K562 (cell line): ENCODE measurements around the gene MRPL4. TPM values are rescaled to one million over a fixed set of nuclear protein-coding genes. Genes with fewer than 3 reads are reported as not detected.
A peak's percentile ranks its signal among the peaks of the same experiment; 100 is the strongest.

ENCODE experiments used
- ARHGAP35 ChIP-seq: fragments of 450-650 bp; IDR thresholded peaks from 2 replicates; pipeline ENCODE4 v1.6.1; 2018; ENCODE audit not compliant: partially characterized antibody
- ARID1B ChIP-seq: fragments of 450-650 bp; IDR thresholded peaks from 2 replicates; pipeline ENCODE4 v1.6.1; 2016; ENCODE audit warnings: antibody characterized with exemption, mild to moderate bottlenecking, inconsistent platforms
- CTCFL ChIP-seq: IDR thresholded peaks from 2 replicates; pipeline ENCODE4 v1.6.1; 2011; ENCODE audit warnings: borderline replicate concordance, low read depth, mild to moderate bottlenecking, moderate library complexity, low read length; ENCODE audit not compliant: insufficient read depth, poor library complexity, severe bottlenecking
- GABPB1 ChIP-seq: sonication (generic); formaldehyde crosslinking; IDR thresholded peaks from 2 replicates; pipeline ENCODE4 v1.8.0; 2022; ENCODE audit warnings: mild to moderate bottlenecking, missing genetic modification reagents
- HDGF ChIP-seq: fragments of 450-650 bp; IDR thresholded peaks from 2 replicates; pipeline ENCODE4 v1.6.1; 2016
- JUND ChIP-seq, 2 experiments: IDR thresholded peaks; 2 replicates in 1 of 2; 3 replicates in 1 of 2; pipeline ENCODE4 v1.6.1; 2011; ENCODE audit warnings: borderline replicate concordance in 2 of 2, low read depth in 2 of 2, low read length in 2 of 2, improper control_type of control experiment in 1 of 2, missing biosample characterization in 1 of 2, missing genetic modification characterization in 1 of 2, missing genetic modification reagents in 1 of 2
- LCOR ChIP-seq: sonication (generic); formaldehyde crosslinking; IDR thresholded peaks from 2 replicates; pipeline ENCODE4 v1.8.0; 2022; ENCODE audit warnings: mild to moderate bottlenecking, missing genetic modification reagents
- MED1 ChIP-seq: sonication (generic); formaldehyde crosslinking; IDR thresholded peaks from 2 replicates; pipeline ENCODE4 v1.8.1; 2023; ENCODE audit warnings: missing genetic modification reagents, borderline replicate concordance
- MYBL2 ChIP-seq, 2 experiments: fragments of 450-650 bp in 1 of 2; sonication (generic) in 1 of 2; formaldehyde crosslinking in 1 of 2; IDR thresholded peaks; 2 replicates each; pipeline versions ENCODE4 v1.6.1 to v1.8.1; 2017 to 2022; ENCODE audit warnings: borderline replicate concordance in 1 of 2, inconsistent platforms in 1 of 2, low read depth in 1 of 2, mild to moderate bottlenecking in 1 of 2, missing genetic modification reagents in 1 of 2, moderate library complexity in 1 of 2
- SMAD4 ChIP-seq: fragments of 250-450 bp; sonication (Bioruptor Pico); conservative IDR thresholded peaks from 2 replicates; pipeline ENCODE4 v1.8.0; 2021; ENCODE audit warnings: inconsistent platforms, mild to moderate bottlenecking, moderate library complexity
- TEAD4 ChIP-seq, 2 experiments: sonication (generic) in 1 of 2; formaldehyde crosslinking in 1 of 2; IDR thresholded peaks; 2 replicates each; pipeline versions ENCODE4 v1.6.1 to v1.8.0; 2012 to 2022; ENCODE audit warnings: borderline replicate concordance in 1 of 2, inconsistent platforms in 1 of 2, low read length in 1 of 2, mild to moderate bottlenecking in 1 of 2, missing genetic modification reagents in 1 of 2
- ZKSCAN8 ChIP-seq: fragments of 200-800 bp; sonication (Bioruptor generic); IDR thresholded peaks from 2 replicates; pipeline ENCODE4 v1.6.1; 2016; ENCODE audit warnings: missing genetic modification characterization, missing compliant biosample characterization
- ZNF384 ChIP-seq: IDR thresholded peaks from 2 replicates; pipeline ENCODE4 v1.6.1; 2012; ENCODE audit warnings: low read depth, low read length, improper control_type of control experiment
- ZNF764 ChIP-seq: fragments of 250-450 bp; sonication (Bioruptor Pico); IDR thresholded peaks from 2 replicates; pipeline ENCODE4 v1.4.0; 2020; ENCODE audit warnings: low read depth, mild to moderate bottlenecking, moderate library complexity
- polyA plus RNA-seq, 8 experiments: library from polyadenylated mRNA; depleted of rRNA in 4 of 8; stranded (reverse) in 5 of 8; unstranded in 3 of 8; fragments of >200 nt; fragmentation: Nextera tagmentation in 2 of 8; fragmentation: Illumina TruSeq in 1 of 8; extraction: Ambion mirVana in 2 of 8; extraction: Trizol in 1 of 8; gene quantifications; 2 replicates each; pipeline versions ENCODE4 v1.2.1 to v1.2.3, GENCODE V29; 2011 to 2014; ENCODE audit warnings: inconsistent platforms in 1 of 8, missing spikeins in 1 of 8
- total RNA-seq, 7 experiments: library from RNA; depleted of rRNA in 6 of 7; stranded (reverse); fragments of >200 nt in 6 of 7; fragmentation: Illumina TruSeq in 2 of 7; extraction: Trizol in 2 of 7; gene quantifications; 2 replicates each; pipeline versions ENCODE4 v1.2.1 to v1.2.3, GENCODE V29; 2011 to 2021; ENCODE audit warnings: low replicate concordance in 1 of 7
- TF ChIP-seq, protein P1 (sequence below), 2 experiments: fragments of 450-650 bp; IDR thresholded peaks; 2 replicates each; pipeline ENCODE4 v1.6.1; 2016
- TF ChIP-seq, protein P2 (sequence below): sonication (generic); formaldehyde crosslinking; IDR thresholded peaks from 2 replicates; pipeline ENCODE4 v1.9.0; 2022; ENCODE audit warnings: mild to moderate bottlenecking, missing genetic modification reagents
- TF ChIP-seq, protein P3 (sequence below), 2 experiments: IDR thresholded peaks; 2 replicates each; pipeline ENCODE4 v1.6.1; 2012; ENCODE audit warnings: improper control_type of control experiment in 2 of 2, low read depth in 2 of 2, low read length in 2 of 2, borderline replicate concordance in 1 of 2

The MRPL4 gene
- total and polyA plus RNA-seq, 9 of the 15 experiments (the other 6 are each of a cell fraction or from before 2014, with no cell fraction given), result 1.4 to 239 (median 64.9) TPM

DNA sequence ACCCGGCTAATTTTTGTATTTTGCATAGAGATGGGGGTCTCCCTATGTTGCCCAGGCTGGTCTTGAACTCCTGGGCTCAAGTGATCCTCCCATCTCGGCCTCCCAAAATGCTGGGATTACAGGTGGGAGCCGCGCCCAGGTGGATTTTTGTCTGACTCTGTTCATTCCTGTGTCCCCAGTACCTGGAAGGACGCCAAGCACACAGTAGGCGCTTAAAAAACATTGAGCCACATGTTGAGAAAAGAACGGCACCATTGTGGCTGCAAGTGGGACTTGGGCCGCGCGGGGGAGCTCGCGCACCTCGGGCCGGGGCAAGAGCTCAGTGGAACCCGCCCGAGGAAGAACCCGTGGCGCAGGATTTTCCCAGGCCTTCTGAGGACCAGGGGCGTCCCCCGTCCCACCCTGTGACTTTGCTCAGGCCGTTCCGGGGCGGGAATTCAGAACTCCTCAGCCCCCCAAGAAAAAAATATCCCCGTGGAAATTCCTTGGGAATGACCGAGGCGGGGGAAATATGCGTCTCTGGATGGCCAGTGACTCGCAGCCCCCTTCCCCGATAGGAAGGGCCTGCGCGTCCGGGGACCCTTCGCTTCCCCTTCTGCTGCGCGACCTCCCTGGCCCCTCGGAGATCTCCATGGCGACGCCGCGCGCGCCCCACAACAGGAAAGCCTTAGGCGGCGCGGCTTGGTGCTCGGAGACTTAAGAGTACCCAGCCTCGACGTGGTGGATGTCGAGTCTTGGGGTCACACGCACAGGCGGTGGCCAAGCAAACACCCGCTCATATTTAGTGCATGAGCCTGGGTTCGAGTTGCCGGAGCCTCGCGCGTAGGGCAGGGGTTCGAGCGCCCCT lies 17.5 kb downstream of the MRPL4 start (continued):
- 0 out of 2 replicates have a peak, but pooled peaks have one; percentile 59 for TF ChIP-seq LCOR
- TF ChIP-seq ARHGAP35, result no peak
- peak; percentile 95 for TF ChIP-seq ZKSCAN8 (CRISPR knock-in tag)
- TF ChIP-seq, protein P1, sequence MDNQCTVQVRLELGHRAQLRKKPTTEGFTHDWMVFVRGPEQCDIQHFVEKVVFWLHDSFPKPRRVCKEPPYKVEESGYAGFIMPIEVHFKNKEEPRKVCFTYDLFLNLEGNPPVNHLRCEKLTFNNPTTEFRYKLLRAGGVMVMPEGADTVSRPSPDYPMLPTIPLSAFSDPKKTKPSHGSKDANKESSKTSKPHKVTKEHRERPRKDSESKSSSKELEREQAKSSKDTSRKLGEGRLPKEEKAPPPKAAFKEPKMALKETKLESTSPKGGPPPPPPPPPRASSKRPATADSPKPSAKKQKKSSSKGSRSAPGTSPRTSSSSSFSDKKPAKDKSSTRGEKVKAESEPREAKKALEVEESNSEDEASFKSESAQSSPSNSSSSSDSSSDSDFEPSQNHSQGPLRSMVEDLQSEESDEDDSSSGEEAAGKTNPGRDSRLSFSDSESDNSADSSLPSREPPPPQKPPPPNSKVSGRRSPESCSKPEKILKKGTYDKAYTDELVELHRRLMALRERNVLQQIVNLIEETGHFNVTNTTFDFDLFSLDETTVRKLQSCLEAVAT (IDR thresholded peaks at IDR 0.05), result no peak; a peak in 1 of 4 replicates
- TF ChIP-seq TEAD4 (IDR thresholded peaks at IDR 0.05; ENCODE audit: low read length), result no peak
- no peak for TF ChIP-seq TEAD4 (CRISPR knock-in tag; IDR thresholded peaks at IDR 0.05; ENCODE audit: borderline replicate concordance)
- no peak; the same call in 1 of the 2 replicates for TF ChIP-seq JUND (IDR thresholded peaks at IDR 0.05; ENCODE audit: borderline replicate concordance, low read depth, low read length)
- TF ChIP-seq JUND (tag; IDR thresholded peaks at IDR 0.05; ENCODE audit: borderline replicate concordance, low read depth, low read length), result peak; percentile 32; the same call in 1 of the 3 replicates
- no peak for TF ChIP-seq SMAD4
- no peak for TF ChIP-seq CTCFL
- TF ChIP-seq, protein P2, sequence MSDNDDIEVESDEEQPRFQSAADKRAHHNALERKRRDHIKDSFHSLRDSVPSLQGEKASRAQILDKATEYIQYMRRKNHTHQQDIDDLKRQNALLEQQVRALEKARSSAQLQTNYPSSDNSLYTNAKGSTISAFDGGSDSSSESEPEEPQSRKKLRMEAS (CRISPR knock-in tag), result peak; percentile 65
- TF ChIP-seq ZNF384, result peak; percentile 37; the same call in 1 of the 2 replicates
- TF ChIP-seq ARID1B, result no peak; the same call in 1 of the 2 replicates
- no peak for TF ChIP-seq ZNF764 (CRISPR knock-in tag)
- TF ChIP-seq HDGF, result 0 out of 2 replicates have a peak, but pooled peaks have one; percentile 49
- no peak for TF ChIP-seq MED1 (CRISPR knock-in tag)
- TF ChIP-seq GABPB1 (CRISPR knock-in tag), result peak; percentile 55; the same call in 1 of the 2 replicates
- TF ChIP-seq, protein P3, sequence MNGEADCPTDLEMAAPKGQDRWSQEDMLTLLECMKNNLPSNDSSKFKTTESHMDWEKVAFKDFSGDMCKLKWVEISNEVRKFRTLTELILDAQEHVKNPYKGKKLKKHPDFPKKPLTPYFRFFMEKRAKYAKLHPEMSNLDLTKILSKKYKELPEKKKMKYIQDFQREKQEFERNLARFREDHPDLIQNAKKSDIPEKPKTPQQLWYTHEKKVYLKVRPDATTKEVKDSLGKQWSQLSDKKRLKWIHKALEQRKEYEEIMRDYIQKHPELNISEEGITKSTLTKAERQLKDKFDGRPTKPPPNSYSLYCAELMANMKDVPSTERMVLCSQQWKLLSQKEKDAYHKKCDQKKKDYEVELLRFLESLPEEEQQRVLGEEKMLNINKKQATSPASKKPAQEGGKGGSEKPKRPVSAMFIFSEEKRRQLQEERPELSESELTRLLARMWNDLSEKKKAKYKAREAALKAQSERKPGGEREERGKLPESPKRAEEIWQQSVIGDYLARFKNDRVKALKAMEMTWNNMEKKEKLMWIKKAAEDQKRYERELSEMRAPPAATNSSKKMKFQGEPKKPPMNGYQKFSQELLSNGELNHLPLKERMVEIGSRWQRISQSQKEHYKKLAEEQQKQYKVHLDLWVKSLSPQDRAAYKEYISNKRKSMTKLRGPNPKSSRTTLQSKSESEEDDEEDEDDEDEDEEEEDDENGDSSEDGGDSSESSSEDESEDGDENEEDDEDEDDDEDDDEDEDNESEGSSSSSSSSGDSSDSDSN (IDR thresholded peaks at IDR 0.05; ENCODE audit: borderline replicate concordance in 1 of 2, low read depth in 2 of 2, low read length in 2 of 2), result 0 out of 4 replicates have a peak, but pooled peaks of 1 of the 2 experiments have one; percentile 20
- no peak for TF ChIP-seq MYBL2 (IDR thresholded peaks at IDR 0.05; ENCODE audit: low read depth)
- TF ChIP-seq MYBL2 (CRISPR knock-in tag; IDR thresholded peaks at IDR 0.05; ENCODE audit: borderline replicate concordance), result no peak
